DND-41 (cell line): ENCODE measurements around the gene TAS1R2.

Source experiments
- EZH2 ChIP-seq: IDR thresholded peaks from 3 replicates; pipeline ENCODE4 v1.6.1; 2012; ENCODE audit warnings: borderline replicate concordance, low read depth, mild to moderate bottlenecking, moderate library complexity, low read length, inconsistent platforms; ENCODE audit not compliant: severe bottlenecking
- TF ChIP-seq, protein P1 (sequence below): IDR thresholded peaks from 2 replicates; pipeline ENCODE4 v1.5.1; 2012; ENCODE audit warnings: borderline replicate concordance, low read length, moderate library complexity, mild to moderate bottlenecking; ENCODE audit not compliant: poor library complexity, severe bottlenecking; ENCODE audit errors: extremely low read depth

- TF ChIP-seq, protein P1, sequence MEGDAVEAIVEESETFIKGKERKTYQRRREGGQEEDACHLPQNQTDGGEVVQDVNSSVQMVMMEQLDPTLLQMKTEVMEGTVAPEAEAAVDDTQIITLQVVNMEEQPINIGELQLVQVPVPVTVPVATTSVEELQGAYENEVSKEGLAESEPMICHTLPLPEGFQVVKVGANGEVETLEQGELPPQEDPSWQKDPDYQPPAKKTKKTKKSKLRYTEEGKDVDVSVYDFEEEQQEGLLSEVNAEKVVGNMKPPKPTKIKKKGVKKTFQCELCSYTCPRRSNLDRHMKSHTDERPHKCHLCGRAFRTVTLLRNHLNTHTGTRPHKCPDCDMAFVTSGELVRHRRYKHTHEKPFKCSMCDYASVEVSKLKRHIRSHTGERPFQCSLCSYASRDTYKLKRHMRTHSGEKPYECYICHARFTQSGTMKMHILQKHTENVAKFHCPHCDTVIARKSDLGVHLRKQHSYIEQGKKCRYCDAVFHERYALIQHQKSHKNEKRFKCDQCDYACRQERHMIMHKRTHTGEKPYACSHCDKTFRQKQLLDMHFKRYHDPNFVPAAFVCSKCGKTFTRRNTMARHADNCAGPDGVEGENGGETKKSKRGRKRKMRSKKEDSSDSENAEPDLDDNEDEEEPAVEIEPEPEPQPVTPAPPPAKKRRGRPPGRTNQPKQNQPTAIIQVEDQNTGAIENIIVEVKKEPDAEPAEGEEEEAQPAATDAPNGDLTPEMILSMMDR, result no peak
- no peak for TF ChIP-seq EZH2
Measured at GRCh38 chr1:18828224-18828623, 31.2 kb downstream of the TAS1R2 start.
